ENCODE results near the gene GPR153. TPM values are rescaled to one million over a fixed set of nuclear protein-coding genes. Genes with fewer than 3 reads are reported as not detected.

The GPR153 gene
- total RNA-seq, 2 experiments from 2014 or later, result 0.34 to 0.41 TPM

- Mint-ChIP-seq H3K27ac (no peak overlapping the region), H3K27me3 (peaks cover 21% of the 10 kb centered on the region), H3K4me1 (ENCODE audit: low read depth) (peaks cover 16% of the 10 kb centered on the region), H3K9me3 (no peaks in the 10 kb centered on the region), H3K36me3 (ENCODE audit: low read depth) (no peaks in the 10 kb centered on the region), H3K4me3 (peak overlapping the region; percentile 72)
- TF ChIP-seq CTCF (IDR thresholded peaks at IDR 0.05), result no peak
- DNase-seq (no peak), ATAC-seq (no peak)
- CTCF ChIA-PET, result interaction anchor here (0.7 to 3.2 kb wide), 9 partner anchors 8 to 178 kb away, joined by 3 to 18 read pairs (median 4); partner anchors contain the start of gene ICMT
- POLR2A ChIA-PET, result interaction anchor here (1.2 to 1.5 kb wide), 5 partner anchors 9 to 30 kb away, joined by 3 to 6 read pairs (median 4); no protein-coding TSS in a partner anchor
- intact Hi-C loops (cut with micrococcal nuclease), result loop anchor here (5.0 kb wide), 1 partner anchor 41 kb away; no protein-coding TSS in a partner anchor
Observed at GRCh38 chr1:6206520-6206855, 54.4 kb downstream of the GPR153 start.

- peak within 1 kb of the TSS; percentile 30 for H3K27ac Mint-ChIP-seq
- CTCF ChIA-PET, result interaction anchor here (1.0 to 3.2 kb wide), 9 partner anchors 8 to 40 kb away, joined by 3 to 18 read pairs (median 4); partner anchors contain the start of gene ICMT
- peak; percentile 71 for DNase-seq
- peaks cover 17% of the 10 kb centered on the region for H3K4me1 Mint-ChIP-seq (ENCODE audit: low read depth)
- TF ChIP-seq CTCF (IDR thresholded peaks at IDR 0.05), result no peak
- no peaks in the 10 kb centered on the region for H3K36me3 Mint-ChIP-seq (ENCODE audit: low read depth)
- POLR2A ChIA-PET, result interaction anchor here (0.8 to 1.5 kb wide), 6 partner anchors 10 to 30 kb away, joined by 3 to 6 read pairs (median 4); no protein-coding TSS in a partner anchor
- peak; percentile 68 for ATAC-seq
- H3K4me3 Mint-ChIP-seq, result peak within 1 kb of the TSS; percentile 72
- no peaks in the 10 kb centered on the region for H3K9me3 Mint-ChIP-seq
- intact Hi-C loops (cut with micrococcal nuclease), result loop anchor here (5.0 kb wide), 1 partner anchor 41 kb away; no protein-coding TSS in a partner anchor
- peaks cover 21% of the 10 kb centered on the region for H3K27me3 Mint-ChIP-seq
Observed at GRCh38 chr1:6205849-6206519, 54.9 kb downstream of the GPR153 start, which contains the start of gene RNF207. Gene RNF207 (plus strand): TSS chr1:6206119. CDS start chr1:6206536, 417 bp downstream.

- no peak for TF ChIP-seq CTCF (IDR thresholded peaks at IDR 0.05)
- no peak overlapping the region for H3K4me3 Mint-ChIP-seq
- H3K36me3 Mint-ChIP-seq (ENCODE audit: low read depth), result peaks cover 17% of the 10 kb centered on the region
- no peak overlapping the region for H3K27ac Mint-ChIP-seq
- peaks cover 36% of the 10 kb centered on the region for H3K4me1 Mint-ChIP-seq (ENCODE audit: low read depth)
- H3K9me3 Mint-ChIP-seq, result no peaks in the 10 kb centered on the region
- ChIA-PET POLR2A (interaction anchor here (1.7 kb wide), 1 partner anchor 17 kb away, joined by 5 read pairs; no protein-coding TSS in a partner anchor), CTCF (interaction anchor here (1.3 to 1.4 kb wide), 2 partner anchors 17 to 238 kb away, joined by 3 read pairs; no protein-coding TSS in a partner anchor)
- H3K27me3 Mint-ChIP-seq, result peaks cover 8% of the 10 kb centered on the region
- ATAC-seq (no peak), DNase-seq (no peak)
- intact Hi-C loops (cut with micrococcal nuclease), result no loop called here
Observed at GRCh38 chr1:6202256-6202655, 58.6 kb downstream of the GPR153 start.

- no peak for ATAC-seq
- peak overlapping the region; percentile 94 for H3K4me3 Mint-ChIP-seq
- peaks cover 2% of the 10 kb centered on the region for H3K27me3 Mint-ChIP-seq
- H3K9me3 Mint-ChIP-seq, result no peaks in the 10 kb centered on the region
- H3K36me3 Mint-ChIP-seq (ENCODE audit: low read depth), result peaks cover 33% of the 10 kb centered on the region
- DNase-seq, result no peak
- TF ChIP-seq CTCF (IDR thresholded peaks at IDR 0.05), result no peak
- intact Hi-C loops (cut with micrococcal nuclease), result no loop called here
- CTCF ChIA-PET, result interaction anchor here (0.5 to 1.8 kb wide), 3 partner anchors 38 to 1568 kb away, joined by 4 to 6 read pairs (median 5); no protein-coding TSS in a partner anchor
- peaks cover 47% of the 10 kb centered on the region for H3K4me1 Mint-ChIP-seq (ENCODE audit: low read depth)
- H3K27ac Mint-ChIP-seq, result peak overlapping the region; percentile 90
- POLR2A ChIA-PET, result interaction anchor here (1.0 to 4.0 kb wide), 4 partner anchors 11 to 39 kb away, joined by 3 to 32 read pairs (median 12); no protein-coding TSS in a partner anchor
Observed at GRCh38 chr1:6200188-6200809, 60.6 kb downstream of the GPR153 start.

All from activated CD8-positive, alpha-beta T cell treated with anti-CD3 and anti-CD28 coated beads for 36 hours (primary cell).